Muscle layer of colon (tissue), 2 donors: ENCODE data around the gene RET.

Experiments
- H3K27ac ChIP-seq: one replicate; pipeline ENCODE4 v1.7.0; 2013; ENCODE audit warnings: low read depth, mild to moderate bottlenecking, low read length, moderate library complexity
- H3K27me3 ChIP-seq, 2 donors: one replicate each; pipeline ENCODE4 v1.7.0; 2013; ENCODE audit warnings: low read length in 2 of 2, mild to moderate bottlenecking in 2 of 2; ENCODE audit not compliant: insufficient read depth in 2 of 2, control insufficient read depth in 1 of 2
- H3K36me3 ChIP-seq: one replicate; pipeline ENCODE4 v1.7.0; 2013; ENCODE audit warnings: mild to moderate bottlenecking, low read length; ENCODE audit not compliant: insufficient read depth
- H3K4me1 ChIP-seq: one replicate; pipeline ENCODE4 v1.7.0; 2013; ENCODE audit warnings: mild to moderate bottlenecking, low read length; ENCODE audit not compliant: insufficient read depth
- H3K4me3 ChIP-seq, 2 donors: one replicate each; pipeline ENCODE4 v1.7.0; 2013; ENCODE audit warnings: low read length in 2 of 2, low read depth in 1 of 2, mild to moderate bottlenecking in 1 of 2, moderate library complexity in 1 of 2
- H3K9ac ChIP-seq: one replicate; pipeline ENCODE4 v1.7.0; 2013; ENCODE audit warnings: low read length
- H3K9me3 ChIP-seq: one replicate; pipeline ENCODE4 v1.7.0; 2013; ENCODE audit warnings: mild to moderate bottlenecking, low read length
- donor health status: abdominal sarcoma.
- donor health status: Adenocarcinoma of cecum.

Gene RET

DNA sequence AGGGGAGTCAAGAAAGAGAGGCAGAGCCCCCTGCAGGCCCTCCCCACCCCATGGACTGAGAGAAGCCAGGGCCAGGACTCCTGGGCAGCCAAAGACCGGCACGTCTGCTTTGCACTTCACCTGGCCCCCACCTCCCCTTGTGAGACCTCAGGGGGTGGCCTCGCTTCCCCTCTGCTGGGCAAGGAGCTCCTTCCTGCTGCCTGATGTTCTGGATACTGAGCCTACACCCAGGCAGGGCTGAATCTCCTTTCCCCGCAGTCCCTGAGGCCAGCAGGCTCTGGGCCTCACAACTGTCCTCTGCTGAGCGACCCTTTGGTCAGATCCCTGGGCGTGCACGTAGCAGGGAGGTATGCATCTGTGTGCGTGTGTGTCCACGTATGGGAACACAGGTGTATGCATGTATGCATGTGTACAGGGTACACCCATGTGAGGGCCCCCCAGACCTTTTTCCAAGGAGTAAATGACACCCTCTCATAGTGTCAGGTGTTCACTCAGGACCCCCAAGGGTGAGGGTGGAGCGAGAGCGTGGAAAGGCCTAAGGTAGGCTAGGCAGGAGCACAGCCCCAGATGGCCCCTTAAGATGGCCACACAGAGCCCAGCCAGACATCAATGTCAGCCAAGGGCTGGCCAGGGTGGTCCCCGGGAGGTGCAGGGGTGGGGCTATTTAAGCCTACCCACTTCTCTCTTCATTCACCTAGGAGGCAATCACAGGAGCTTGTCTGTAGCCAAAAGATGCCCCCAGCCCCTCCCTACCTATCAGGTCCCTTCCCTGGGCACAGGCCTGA, 1.9 kb upstream of the RET start:
- Histone ChIP-seq H3K4me1 (no peaks in the 10 kb centered on the region), H3K9me3 (no peaks in the 10 kb centered on the region), H3K36me3 (no peaks in the 10 kb centered on the region), H3K4me3 (no peak overlapping the region), H3K27ac (no peak overlapping the region), H3K9ac (no peak overlapping the region), H3K27me3 (peaks cover 0 to 43% of the 10 kb centered on the region in 2 donors)

GRCh38 chr10:43075612-43076003, 1.3 kb upstream of the RET start:
- H3K4me1 ChIP-seq: no peaks in the 10 kb centered on the region
- no peak overlapping the region for H3K27ac ChIP-seq
- H3K9me3 ChIP-seq: no peaks in the 10 kb centered on the region
- no peak overlapping the region for H3K9ac ChIP-seq
- H3K36me3 ChIP-seq: no peaks in the 10 kb centered on the region
- no peak overlapping the region for H3K4me3 ChIP-seq
- H3K27me3 ChIP-seq: peaks cover 0 to 43% of the 10 kb centered on the region in 2 donors

GRCh38 chr10:43076311-43076875, 476 bp upstream of the RET start:
- peaks cover 0 to 43% of the 10 kb centered on the region in 2 donors for H3K27me3 ChIP-seq
- no peak overlapping the region for H3K27ac ChIP-seq
- no peak overlapping the region for H3K9ac ChIP-seq
- H3K9me3 ChIP-seq: no peaks in the 10 kb centered on the region
- no peaks in the 10 kb centered on the region for H3K36me3 ChIP-seq
- H3K4me1 ChIP-seq: no peaks in the 10 kb centered on the region
- no peak overlapping the region for H3K4me3 ChIP-seq

DNA sequence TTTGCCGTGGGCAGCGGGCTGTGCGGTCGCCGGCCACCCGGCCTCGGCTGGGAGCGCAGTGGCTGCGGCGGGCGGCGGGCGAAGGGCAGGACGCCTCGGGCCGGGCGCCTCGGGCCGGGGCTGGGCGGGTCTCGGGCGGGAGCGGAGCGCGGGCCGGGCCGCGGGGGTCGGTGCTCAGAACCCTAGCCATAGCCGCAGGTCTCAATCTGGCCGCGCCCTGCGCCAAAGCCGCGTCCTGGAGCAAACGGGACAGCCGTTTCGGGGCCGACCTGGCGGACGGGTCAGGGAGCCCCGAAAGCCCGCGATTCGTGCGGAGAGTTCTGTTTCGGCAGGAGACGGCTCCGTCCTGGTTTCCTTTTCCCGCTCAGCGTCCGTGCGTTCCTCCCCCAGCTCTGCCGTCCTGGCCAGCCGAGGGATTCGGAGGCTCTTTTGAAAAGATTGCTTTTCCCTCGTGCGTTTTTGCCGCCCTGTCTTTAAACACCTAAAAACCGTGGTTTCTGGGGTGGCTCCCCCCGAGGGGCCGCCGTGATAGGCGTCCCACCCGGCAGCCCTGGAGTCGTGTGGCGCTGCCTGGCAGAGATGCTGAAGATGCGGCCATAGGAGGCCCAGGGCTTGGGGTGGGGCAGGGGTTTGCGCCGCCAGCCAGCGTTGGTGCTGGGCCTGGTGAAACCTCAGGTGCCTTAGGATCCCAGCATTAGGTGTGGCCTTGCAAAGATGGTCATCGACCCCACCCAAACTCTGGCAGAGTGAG, 727 bp downstream of the RET start:
- no peak overlapping the region for H3K4me3 ChIP-seq
- no peaks in the 10 kb centered on the region for H3K4me1 ChIP-seq
- H3K27me3 ChIP-seq: peaks cover 0 to 43% of the 10 kb centered on the region in 2 donors
- no peak overlapping the region for H3K27ac ChIP-seq
- H3K9ac ChIP-seq: no peak overlapping the region
- H3K9me3 ChIP-seq: no peaks in the 10 kb centered on the region
- H3K36me3 ChIP-seq: no peaks in the 10 kb centered on the region

DNA sequence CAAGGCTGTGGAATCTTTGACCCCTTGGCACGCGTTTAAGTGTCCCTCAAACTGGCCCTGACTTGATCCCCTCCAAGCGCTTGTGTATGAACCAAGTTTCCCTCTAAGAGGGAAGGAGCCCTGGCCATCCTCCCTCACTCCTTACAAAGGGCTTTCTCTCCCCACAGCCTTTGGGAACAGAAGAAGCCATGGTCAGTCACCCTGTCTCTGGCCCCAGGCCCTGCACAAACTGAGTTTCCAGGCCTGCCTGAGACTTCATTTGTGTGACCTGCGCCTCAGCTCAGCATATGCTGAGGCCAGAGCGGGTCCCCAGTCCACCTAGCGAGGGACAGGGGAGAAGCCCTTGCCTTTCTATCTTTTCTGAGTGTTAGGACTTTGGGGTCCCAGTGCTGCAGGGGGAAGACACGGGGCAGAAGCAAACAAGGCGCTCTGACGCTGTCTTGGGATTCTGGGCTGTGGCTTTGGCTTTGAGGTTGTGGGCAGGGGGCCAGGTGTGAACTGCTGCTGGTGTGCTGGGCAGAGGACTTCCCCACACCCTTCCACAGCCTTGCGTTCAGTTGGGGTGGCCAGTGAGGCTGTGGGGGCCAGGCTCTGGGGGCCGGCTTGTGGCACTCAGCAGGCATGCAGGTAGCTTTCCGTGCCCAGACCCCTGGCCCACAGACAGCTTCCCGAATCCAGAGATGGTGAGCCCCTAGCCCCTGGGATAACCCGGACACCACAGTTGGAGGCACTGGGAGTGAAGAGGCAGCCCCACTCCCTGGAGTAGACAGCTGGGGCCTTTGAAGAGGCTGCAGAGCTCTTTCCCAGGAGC, 1.5 kb downstream of the RET start:
- no peak overlapping the region for H3K9ac ChIP-seq
- no peaks in the 10 kb centered on the region for H3K4me1 ChIP-seq
- H3K27me3 ChIP-seq: peaks cover 0 to 46% of the 10 kb centered on the region in 2 donors
- no peak overlapping the region for H3K27ac ChIP-seq
- H3K9me3 ChIP-seq: no peaks in the 10 kb centered on the region
- no peaks in the 10 kb centered on the region for H3K36me3 ChIP-seq
- no peak overlapping the region for H3K4me3 ChIP-seq

GRCh38 chr10:43078986-43079273, 2.1 kb downstream of the RET start:
- no peak overlapping the region for H3K9ac ChIP-seq
- no peak overlapping the region for H3K27ac ChIP-seq
- peaks cover 0 to 46% of the 10 kb centered on the region in 2 donors for H3K27me3 ChIP-seq
- H3K4me3 ChIP-seq: no peak overlapping the region
- no peaks in the 10 kb centered on the region for H3K36me3 ChIP-seq
- H3K4me1 ChIP-seq: no peaks in the 10 kb centered on the region
- H3K9me3 ChIP-seq: no peaks in the 10 kb centered on the region

GRCh38 chr10:43079856-43080255, 3.0 kb downstream of the RET start:
- H3K9ac ChIP-seq: no peak overlapping the region
- H3K4me1 ChIP-seq: no peaks in the 10 kb centered on the region
- no peak overlapping the region for H3K27ac ChIP-seq
- no peaks in the 10 kb centered on the region for H3K36me3 ChIP-seq
- no peak overlapping the region for H3K4me3 ChIP-seq
- no peaks in the 10 kb centered on the region for H3K9me3 ChIP-seq
- H3K27me3 ChIP-seq: peaks cover 0 to 41% of the 10 kb centered on the region in 2 donors

GRCh38 chr10:43082087-43082486, 5.2 kb downstream of the RET start:
- no peaks in the 10 kb centered on the region for H3K36me3 ChIP-seq
- H3K27me3 ChIP-seq: peaks cover 0 to 23% of the 10 kb centered on the region in 2 donors
- no peak overlapping the region for H3K9ac ChIP-seq
- H3K4me1 ChIP-seq: no peaks in the 10 kb centered on the region
- no peak overlapping the region for H3K4me3 ChIP-seq
- no peaks in the 10 kb centered on the region for H3K9me3 ChIP-seq
- no peak overlapping the region for H3K27ac ChIP-seq

DNA sequence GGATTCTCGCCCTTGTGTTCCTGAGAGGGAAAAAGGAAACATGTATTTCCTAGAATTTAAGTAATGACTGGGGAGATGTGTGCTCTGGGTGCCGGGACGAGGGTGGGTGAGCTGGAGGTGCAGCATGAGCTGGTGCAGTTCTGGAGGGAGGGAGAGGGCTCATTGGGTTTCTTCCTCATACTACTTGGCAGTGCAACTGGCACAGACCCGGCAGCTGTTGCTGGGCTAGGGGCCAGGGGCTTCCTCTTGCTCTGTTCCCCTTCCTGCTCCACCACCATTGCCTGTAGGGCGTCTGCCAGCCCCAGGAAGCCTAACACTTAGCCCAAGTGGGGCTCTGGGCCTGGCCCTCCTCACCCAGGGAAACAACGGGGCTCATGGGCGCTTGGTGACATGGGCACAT, 5.9 kb downstream of the RET start:
- H3K4me3 ChIP-seq: no peak overlapping the region
- H3K27ac ChIP-seq: no peak overlapping the region
- H3K27me3 ChIP-seq: peaks cover 0 to 22% of the 10 kb centered on the region in 2 donors
- no peaks in the 10 kb centered on the region for H3K9me3 ChIP-seq
- H3K4me1 ChIP-seq: no peaks in the 10 kb centered on the region
- H3K36me3 ChIP-seq: no peaks in the 10 kb centered on the region
- no peak overlapping the region for H3K9ac ChIP-seq

DNA sequence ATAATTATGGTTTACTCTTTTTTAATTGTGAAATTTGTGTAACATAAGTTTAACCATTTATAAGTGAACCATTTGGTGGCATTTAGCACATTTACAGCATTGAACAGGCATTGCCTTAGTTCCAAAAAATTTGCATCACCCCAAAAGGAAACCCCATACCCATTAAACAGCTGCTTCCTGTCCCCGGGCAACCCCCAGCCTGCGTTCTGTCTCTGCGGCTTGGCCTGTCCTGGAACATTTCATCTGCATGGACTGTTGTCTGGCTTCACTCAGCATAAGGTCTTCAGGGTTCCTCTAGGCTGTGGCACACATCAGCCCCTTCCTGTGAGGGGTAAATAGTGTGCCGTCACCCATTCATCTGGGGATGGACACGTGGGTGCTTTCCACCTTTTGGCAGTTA, 6.9 kb downstream of the RET start:
- Histone ChIP-seq H3K9ac (no peak overlapping the region), H3K9me3 (no peaks in the 10 kb centered on the region), H3K36me3 (no peaks in the 10 kb centered on the region), H3K27me3 (peaks cover 0 to 12% of the 10 kb centered on the region in 2 donors), H3K27ac (no peak overlapping the region), H3K4me1 (no peaks in the 10 kb centered on the region), H3K4me3 (no peak overlapping the region)

DNA sequence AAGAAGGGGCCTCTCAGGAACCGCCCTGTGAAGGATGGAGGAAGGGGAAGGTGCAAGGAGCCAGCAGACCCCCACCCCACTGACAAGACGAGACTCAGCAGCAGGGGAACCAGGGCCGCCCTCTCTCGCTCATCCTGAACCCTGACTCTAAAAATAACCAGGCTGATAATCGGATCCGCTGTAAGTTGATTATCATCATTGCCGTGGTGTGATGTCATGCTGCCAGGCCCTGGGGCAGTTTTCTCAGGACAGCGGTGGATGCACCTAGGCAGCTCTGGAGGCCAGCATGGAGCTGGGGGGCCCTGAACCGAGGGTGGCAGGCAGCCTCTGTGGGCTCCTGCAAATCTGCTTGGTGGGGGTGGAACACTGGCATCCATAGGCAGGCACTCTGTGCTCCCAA, 7.9 kb downstream of the RET start:
- Histone ChIP-seq H3K9me3 (no peaks in the 10 kb centered on the region), H3K4me3 (no peak overlapping the region), H3K27ac (no peak overlapping the region), H3K9ac (no peak overlapping the region), H3K4me1 (no peaks in the 10 kb centered on the region), H3K36me3 (no peaks in the 10 kb centered on the region), H3K27me3 (peaks cover 0 to 4% of the 10 kb centered on the region in 2 donors)
